Gastroesophageal sphincter (tissue), 3 donors: ENCODE data around the gene ADAM17.

Source experiments
- CTCF ChIP-seq, 4 experiments: fragments of 200-600 bp in 2 of 4; fragments of 450-650 bp in 2 of 4; sonication (generic) in 1 of 4; IDR thresholded peaks; one replicate each; pipeline ENCODE4 v1.5.1; 2017 to 2019; ENCODE audit warnings: antibody characterized with exemption in 4 of 4, mild to moderate bottlenecking in 2 of 4, moderate library complexity in 2 of 4
- POLR2A ChIP-seq, 2 donors: fragments of 450-650 bp; IDR thresholded peaks; one replicate each; pipeline ENCODE4 v1.6.1; 2017; ENCODE audit warnings: antibody characterized with exemption in 2 of 2, mild to moderate bottlenecking in 2 of 2, moderate library complexity in 1 of 2
- POLR2AphosphoS5 ChIP-seq: sonication (generic); formaldehyde crosslinking; IDR thresholded peaks from one replicate; pipeline ENCODE4 v1.6.1; 2017; ENCODE audit warnings: antibody characterized with exemption

GRCh38 chr2:9483107-9483506, 72.5 kb downstream of the ADAM17 start:
- TF ChIP-seq CTCF (IDR thresholded peaks at IDR 0.05) = no peak
- TF ChIP-seq POLR2AphosphoS5 = no peak
- TF ChIP-seq POLR2A (IDR thresholded peaks at IDR 0.05) = no peak
